Left lobe of liver (tissue), 2 donors: Measurements from ENCODE around the gene USP9Y. TPM values are rescaled to one million over a fixed set of nuclear protein-coding genes. Genes with fewer than 3 reads are reported as not detected.
"Not testable (repeated sequence)": the region's sequence is repeated elsewhere in the genome, so short reads cannot be mapped to it uniquely, and the experiment has no call there.

Experiments
- ATAC-seq: fragments of 200-7000 bp; cut with Tn5 transposase; one replicate; pipeline ENCODE4 v1.9.1; 2020; ENCODE audit warnings: mild to moderate bottlenecking, moderate library complexity
- DNase-seq: peaks from one replicate; pipeline ENCODE4 v3.0.0-alpha.2; 2020; ENCODE audit warnings: low spot score
- total RNA-seq: library from RNA; stranded (reverse); gene quantifications from one replicate; pipeline ENCODE4 v1.2.1, GENCODE V29; 2021
- donor health status: DM: no; HTN: no; CAD: no; lungs with moderate emphysema.
- donor health status: DM: no; HTN: yes; CAD: no.

Gene USP9Y, protein sequence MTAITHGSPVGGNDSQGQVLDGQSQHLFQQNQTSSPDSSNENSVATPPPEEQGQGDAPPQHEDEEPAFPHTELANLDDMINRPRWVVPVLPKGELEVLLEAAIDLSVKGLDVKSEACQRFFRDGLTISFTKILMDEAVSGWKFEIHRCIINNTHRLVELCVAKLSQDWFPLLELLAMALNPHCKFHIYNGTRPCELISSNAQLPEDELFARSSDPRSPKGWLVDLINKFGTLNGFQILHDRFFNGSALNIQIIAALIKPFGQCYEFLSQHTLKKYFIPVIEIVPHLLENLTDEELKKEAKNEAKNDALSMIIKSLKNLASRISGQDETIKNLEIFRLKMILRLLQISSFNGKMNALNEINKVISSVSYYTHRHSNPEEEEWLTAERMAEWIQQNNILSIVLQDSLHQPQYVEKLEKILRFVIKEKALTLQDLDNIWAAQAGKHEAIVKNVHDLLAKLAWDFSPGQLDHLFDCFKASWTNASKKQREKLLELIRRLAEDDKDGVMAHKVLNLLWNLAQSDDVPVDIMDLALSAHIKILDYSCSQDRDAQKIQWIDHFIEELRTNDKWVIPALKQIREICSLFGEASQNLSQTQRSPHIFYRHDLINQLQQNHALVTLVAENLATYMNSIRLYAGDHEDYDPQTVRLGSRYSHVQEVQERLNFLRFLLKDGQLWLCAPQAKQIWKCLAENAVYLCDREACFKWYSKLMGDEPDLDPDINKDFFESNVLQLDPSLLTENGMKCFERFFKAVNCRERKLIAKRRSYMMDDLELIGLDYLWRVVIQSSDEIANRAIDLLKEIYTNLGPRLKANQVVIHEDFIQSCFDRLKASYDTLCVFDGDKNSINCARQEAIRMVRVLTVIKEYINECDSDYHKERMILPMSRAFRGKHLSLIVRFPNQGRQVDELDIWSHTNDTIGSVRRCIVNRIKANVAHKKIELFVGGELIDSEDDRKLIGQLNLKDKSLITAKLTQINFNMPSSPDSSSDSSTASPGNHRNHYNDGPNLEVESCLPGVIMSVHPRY (N-terminal part only)
- total RNA-seq, result 4.0 TPM

DNA sequence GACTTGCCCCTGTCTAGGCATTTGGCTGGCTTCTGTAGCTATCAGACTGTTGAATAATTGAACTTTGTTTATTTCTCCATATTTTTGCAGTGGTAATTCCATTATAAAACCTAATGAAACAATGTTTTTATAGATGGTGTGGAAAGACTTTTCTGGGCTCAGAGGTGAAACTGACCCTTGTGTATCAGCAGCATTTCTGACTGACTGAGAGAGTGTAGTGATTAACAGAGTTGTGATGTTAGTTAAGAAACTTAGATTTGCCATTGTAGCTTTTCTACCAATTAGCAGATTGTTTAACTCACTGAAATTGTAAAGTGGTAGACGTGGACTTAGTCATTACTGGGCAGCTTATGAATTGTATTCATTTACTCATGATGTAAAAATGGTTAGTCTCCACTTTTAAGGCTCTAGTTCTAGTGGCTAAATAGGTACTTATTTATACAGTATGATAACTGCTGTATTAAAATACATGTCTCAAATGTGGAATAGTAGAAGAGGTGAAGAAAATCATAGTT lies at the start of gene USP9Y:
TSS of gene USP9Y (plus strand) at position 51 of the 515 bp plus-strand sequence. CDS start 8,217 bp downstream, outside the sequence.
- ATAC-seq (no peak), DNase-seq (no peak)

DNA sequence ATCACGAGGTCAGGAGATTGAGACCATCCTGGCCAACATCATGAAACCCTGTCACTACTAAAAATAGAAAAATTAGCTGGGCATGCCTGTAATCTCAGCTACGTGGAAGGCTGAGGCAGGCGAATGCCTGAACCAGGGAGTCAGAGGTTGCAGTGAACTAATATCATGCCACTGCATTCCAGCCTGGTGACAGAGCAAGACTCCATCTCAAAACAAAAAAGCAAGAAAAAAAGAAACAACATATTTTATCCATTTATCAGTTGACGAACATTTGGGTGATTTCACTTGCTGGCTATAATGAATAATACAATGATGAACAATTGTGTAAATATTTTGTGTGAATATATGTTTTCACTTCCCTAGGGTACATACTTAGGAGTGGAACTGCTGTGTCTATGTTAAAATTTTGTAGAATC lies 49.4 kb upstream of the USP9Y start:
- ATAC-seq, result no peak
- no peak for DNase-seq

DNA sequence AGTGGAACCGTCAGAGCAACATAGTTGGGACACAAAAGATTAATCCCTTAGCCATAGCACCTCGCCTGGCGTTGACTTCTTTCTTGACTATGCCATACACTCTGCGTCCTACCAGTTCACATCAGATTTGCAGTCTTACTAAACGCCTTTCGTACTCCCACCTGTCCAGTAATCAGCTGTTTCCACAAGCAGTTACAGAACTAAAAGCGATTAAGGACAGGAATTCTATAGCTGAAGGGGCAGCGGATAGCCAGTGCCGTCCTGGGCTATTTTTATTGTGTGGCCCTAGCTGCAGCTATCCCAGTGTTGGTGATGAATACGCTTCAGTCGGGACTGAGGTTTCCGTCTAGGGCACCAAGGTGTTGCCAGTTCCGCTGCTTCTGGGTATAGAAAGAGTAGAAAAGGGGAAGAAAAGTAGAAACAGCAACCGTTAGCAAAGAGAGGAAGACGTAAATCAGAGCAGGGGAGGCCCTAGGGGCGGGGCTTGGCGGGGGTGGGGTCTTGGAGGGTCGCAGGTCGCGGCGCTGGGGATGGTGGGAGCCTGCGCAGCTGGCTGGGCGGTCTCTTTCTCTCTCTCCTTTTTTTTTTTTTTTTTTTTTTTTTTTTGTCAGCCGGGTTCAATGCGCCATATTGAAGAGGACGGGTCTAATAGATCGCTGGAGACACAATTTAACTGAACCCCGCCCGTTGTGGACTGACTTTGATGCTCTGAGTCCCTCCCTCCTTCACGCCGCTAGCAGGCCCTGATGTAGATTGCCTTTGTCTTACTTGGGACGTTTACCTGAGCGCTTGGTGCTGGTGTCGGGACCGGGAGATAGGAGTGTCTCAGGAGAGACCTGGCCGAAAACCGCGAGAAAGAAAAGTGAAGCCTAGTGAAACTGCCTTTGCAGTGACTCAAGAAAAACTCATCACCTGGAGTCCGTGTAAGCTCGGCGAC lies 39.0 kb upstream of the USP9Y start:
- DNase-seq (peak; percentile 58), ATAC-seq (peak; percentile 90)

DNA sequence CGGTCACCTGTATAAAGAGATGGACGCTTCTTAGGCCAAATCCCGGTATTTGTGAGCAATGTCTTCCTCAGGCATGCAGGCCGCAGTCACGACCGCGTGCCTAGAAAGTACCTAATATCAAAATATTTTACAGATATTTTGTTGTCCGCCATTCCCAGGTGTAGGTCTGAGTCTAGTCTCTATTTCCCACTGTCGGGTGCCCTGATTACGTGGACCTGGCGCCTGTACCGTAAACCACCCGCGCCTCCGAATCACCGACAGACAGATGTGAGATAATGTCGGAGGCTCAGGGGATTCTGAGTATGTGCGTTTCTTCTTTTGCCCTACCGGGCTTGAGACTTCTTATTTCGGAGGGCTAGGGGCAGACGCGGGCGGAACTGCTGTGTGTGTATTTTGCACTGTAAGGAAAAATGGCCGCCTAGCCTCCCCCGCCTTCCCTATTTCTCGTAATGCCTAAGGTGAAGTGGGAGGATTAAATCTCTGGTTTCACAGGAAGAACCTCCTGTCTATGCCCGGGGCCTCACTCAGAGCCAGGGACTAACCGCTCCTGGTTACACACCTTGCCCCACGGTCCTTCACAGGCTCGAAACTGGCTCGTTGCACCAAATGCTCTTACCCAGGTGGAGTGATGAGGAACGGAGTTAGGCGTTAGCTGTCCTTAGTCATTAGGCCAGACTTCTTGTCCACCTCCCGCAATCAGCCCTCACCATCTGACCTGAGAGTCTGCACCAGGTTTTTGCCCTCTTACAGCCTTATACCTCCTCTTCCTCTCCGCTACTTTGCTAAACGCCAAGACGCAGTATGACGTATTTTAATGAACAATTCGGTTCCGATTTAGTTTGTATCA lies 38.1 kb upstream of the USP9Y start:
- DNase-seq (peak; percentile 43), ATAC-seq (peak; percentile 56)

DNA sequence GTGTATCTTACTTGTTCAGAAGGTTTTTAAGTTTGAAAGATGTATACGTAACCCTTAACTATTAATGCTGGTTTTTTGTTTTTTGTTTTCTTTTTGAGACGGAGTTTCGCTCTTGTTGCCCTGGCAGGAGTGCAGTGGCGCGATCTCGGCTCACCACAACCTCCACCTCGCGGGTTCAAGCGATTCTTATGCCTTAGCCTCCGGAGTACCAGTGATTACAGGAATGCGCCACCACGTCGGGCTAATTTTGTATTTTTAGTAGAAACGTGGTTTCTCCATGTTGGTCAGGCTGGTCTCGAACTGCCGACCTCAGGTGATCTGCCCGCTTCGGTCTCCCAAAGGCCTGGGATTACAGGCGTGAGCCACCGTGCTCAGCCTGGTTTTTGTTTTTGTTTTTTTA lies 37.2 kb upstream of the USP9Y start:
- not testable (repeated sequence) for DNase-seq, ATAC-seq

DNA sequence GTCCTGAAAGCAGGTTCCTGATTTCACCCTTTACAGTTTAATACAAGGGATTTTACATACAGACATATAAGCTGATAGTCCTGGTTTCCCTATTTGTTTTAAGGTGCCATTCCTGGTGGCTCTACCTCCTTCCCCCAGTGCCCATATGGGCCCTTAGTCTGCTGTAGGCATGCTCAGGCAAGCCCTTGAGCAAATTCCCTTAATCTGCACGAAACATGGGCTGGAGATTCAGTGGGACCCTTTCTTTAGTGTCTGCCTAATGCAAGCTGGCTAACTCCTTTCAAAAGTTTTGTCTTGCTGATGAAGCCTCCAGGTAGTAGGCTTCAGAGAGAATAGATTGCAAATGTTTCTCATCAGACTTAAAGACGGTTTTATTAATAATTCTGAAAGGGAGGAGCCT lies 22.9 kb upstream of the USP9Y start:
- ATAC-seq, result no peak
- DNase-seq, result no peak

DNA sequence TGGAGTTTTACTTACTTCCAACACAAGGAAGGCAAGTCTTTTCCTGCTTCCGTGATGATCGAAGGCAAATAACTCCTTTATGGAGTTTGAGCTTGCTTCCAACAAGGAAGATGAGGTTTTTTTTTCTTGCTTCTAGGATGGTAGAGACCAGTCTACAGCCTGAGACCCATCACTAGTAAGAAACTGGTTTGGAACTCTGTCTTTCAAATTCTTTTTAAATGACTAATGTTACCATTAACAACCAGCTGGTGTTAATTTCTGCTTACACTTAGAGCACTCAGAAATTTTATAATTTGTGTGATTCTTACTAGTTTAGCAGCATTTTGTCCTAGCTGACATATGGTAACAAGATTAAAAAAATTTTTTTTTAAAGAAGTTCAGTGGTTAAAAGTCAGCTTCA lies 19.5 kb upstream of the USP9Y start:
- no peak for DNase-seq
- no peak for ATAC-seq

DNA sequence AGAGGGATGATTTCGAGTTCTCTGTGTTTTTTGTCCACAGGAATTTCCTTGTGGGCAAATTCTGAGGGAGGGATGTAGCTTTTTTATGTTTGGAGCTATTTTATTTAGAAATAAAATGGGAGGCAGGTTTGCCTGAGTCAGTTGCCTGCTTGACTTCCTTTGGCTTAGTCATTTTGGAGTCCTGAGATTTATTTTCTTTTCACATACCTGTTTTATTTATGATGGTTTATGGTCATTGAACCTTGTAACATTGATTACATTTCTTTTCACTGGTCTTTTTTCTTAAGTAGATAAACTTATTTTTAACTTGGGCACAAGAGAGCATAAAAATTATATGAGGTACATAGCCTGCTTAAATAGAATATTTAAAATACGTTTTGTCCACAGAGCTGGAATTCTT lies 12.7 kb upstream of the USP9Y start:
- no peak for DNase-seq
- ATAC-seq, result no peak

DNA sequence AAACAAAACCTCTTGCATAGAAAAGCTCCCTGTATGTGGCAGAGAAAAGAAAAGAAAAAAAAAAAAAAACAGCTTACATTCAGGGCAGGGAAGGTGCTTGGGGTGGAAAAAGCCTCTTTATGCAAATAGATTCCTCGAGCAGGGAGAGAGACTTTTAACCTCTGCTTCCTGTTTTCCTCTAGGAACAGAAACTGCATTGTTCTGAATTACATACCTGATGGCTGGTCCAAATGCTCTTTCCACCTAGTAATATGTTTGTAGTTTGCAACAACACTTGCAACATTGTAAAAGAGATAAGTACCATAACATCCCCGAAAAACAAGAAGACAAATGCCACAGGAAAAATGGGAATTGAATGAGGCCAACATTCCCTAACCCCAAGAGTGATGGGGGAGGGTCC lies 944 bp upstream of the USP9Y start:
- ATAC-seq, result no peak
- DNase-seq, result no peak

DNA sequence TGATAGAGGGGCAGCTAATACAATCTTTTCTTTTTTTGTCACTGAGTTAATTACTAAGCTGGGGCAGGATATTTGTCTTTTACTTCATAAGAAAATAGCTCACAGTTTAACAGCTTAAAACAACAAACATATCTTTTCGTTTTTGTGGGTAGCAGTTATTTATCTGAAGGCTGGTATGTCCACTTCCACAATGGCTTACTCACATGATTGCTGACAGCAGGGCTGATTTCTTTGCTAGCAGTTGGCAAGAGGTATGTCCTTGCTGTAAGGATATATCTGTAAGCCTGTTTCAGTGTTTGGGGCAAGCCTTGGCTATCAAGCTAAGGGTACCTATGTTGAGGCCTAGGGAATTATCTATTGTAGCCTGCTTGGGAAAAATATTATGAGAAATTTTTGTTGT lies 1.1 kb downstream of the USP9Y start:
- DNase-seq, result no peak
- ATAC-seq, result no peak

DNA sequence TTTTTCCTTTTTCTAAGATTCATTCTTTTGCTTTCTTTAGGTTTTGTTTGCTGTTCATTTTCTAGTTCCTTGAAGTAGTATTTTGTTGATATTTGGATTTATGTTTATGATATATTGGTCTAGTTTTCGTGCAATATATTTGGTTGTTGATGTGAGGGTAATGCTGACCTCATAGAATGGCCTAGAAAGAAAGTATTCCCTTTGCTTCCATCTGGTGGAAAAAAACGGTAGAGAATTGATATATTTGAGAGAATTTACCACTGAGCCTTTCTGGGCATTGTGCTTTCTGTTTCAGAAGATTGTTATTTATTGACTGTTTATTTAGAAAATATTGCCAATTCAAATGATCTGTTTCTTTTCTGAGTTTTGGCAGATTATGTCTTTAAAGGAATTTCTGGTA lies 9.4 kb downstream of the USP9Y start:
- DNase-seq (no peak), ATAC-seq (no peak)

DNA sequence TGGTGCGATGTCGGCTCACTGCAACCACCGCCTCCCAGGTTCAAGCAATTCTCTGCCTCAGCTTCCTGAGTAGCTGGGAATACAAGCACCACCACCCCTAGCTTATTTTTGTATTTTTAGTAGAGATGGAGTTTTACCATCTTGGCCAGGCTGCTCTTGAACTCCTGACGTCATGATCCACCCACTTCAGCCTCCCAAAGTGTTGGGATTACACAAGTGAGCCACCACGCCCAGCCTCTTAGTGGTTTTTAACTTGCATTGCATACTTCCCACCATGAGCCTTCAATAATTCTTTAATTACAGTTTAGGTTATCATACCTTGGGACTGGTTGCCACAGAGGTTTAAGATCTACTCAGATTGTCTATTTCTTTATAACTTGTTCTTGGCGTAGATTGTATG lies 14.3 kb downstream of the USP9Y start:
- ATAC-seq, result no peak

DNA sequence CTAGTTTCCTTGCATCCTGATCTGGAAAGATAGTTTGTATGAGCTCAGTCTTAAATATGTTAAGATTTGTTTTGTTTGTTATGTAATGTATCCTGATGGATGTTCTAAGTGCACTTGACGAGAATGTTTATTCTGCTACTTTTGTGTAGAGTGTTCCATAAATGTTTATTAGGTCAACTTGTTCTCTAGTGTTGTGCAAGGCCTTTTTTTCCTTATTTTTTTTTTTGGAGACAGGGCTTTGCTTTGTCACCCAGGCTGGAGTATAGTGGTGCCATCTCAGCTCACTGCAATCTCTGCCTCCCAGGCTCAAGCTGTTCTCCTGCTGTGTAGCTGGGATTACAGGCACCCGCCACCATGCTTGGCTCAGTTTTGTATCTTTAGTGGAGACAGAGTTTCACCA lies 28.7 kb downstream of the USP9Y start:
- DNase-seq, result no peak
- no peak for ATAC-seq

More for the DNA sequence above, 14.3 kb downstream of the USP9Y start:
- DNase-seq, result no peak

DNA sequence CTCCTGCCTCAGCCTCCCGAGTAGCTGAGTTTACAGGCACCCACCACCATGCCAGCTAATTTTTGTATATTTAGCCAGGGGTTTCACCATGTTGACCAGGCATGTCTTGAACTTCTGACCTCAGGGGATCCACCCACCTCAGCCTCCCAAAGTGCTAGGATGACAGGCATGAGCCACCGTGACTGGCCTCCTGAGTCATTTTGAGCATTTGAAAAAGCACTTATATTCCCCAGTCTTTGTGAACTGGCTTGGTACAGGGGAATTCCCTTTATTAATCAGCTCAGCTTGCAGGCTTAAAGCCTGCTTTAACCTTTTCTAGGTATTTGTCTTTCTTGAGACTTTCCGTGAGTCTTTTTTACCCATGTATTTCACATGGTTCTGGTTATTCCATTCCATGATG lies 32.6 kb downstream of the USP9Y start:
- no peak for ATAC-seq
- no peak for DNase-seq

DNA sequence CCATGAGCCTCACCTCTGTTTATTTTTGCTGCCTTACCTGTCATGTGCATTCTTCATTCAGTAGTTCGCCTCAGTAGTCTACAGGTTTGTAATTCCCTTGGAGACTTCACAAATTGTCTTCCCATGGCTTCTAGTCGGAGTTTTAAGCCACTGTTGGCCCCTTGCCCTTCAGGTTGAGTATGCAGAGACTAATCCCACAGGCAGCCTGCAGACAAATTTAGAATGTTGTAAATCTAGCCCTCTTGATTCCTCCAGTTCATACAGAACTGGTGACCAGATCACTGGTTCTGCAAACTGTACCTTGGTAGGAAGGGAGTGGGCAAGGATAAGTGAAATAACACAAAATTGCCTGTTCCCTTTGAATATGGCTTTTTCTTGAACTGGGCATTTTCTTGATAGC lies 33.0 kb downstream of the USP9Y start:
- DNase-seq (no peak), ATAC-seq (no peak)

DNA sequence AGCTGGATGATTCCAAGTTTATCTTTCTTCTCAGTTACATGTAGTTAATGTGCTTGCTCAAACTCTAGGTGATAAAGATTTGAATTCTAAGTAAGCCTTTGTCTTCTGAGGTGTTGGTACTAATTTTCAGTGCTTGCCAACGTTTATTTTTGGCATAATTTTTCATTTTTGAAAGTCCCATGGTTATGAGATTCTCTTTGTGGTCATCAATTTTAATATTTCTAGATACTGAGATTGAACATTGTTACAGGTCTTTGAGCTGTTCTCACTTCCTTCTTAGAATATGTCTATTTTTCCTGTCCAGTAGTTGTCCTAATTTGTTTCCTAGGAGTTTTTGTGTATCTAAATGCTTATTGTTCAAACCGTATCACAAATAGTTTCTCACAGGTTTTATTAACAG lies 40.4 kb downstream of the USP9Y start:
- ATAC-seq (no peak), DNase-seq (no peak)

DNA sequence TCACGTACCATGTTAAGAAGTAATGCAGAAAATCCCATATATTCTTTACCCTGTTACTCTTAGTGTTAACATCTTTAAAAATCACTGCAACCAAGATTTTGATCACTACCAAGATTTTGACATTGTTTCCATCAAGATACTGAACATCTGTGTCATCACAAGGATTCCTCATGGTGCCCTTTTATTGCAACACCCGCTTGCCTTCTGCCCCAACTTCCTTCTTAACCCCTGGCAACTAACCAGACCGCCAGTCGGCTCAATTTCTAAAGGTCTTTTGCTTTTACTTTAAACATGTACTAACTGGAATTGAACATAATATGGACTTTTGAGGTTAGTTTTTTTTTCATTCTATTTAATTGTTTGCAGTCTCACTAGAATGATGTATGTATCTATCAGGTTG lies 41.7 kb downstream of the USP9Y start:
- DNase-seq (no peak), ATAC-seq (no peak)

DNA sequence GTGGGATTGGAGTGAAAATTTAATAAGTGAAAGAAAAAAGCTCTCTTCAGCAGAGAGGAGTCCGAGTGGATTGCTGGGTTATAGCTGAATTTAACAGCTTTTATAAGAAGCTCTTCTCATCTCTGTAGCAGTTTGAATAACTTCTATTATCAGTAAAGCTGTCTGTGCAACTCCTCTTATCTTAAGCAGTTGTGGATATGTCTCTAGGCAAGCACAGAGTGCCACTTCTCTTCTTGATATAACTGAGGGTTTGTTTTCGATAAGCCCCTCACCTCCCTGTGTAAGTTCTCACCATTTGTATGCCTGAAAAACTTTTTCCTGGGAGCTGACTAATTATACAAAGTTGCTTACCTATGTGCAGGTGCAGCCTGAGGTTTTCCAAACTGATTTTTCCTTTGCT lies 43.1 kb downstream of the USP9Y start:
- no peak for ATAC-seq
- no peak for DNase-seq

DNA sequence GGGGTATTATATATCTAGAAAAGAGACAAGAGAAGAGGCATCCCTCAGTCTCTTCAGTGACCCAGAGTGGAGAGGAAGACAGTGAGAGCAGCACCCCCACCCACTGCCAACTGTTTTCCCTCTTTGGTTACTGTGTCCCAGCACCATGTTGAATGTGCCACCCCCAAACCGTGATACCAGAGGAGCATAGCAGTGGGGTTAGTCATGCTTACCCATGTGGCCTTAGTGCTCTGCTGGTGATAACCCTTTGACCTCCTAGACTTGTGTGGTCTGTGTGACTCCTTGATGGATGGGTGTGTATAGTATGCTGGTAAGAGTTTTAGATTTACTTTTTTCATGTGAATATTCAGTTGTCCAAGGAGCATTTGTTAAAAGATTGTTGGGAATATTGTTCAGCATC lies 48.3 kb downstream of the USP9Y start:
- ATAC-seq (no peak), DNase-seq (no peak)

DNA sequence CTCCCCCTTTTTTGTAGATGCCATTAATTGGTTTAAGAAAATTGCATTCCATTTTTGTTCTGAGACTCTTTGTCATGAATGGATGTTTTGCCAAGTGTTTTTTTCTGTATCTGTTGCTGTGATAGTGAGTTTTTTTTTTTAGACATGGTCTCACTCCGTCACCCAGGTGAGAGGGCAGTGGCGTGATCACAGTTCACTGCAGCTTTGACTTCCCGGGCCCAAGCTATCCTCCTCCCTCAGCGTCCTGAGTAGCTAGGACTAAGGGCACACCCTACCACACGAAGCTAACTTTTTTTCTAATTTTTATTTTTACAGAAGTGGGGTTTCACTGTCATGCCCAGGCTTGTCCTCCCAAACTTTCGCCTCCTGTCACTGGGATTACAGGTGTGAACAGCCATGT lies 51.8 kb downstream of the USP9Y start:
- ATAC-seq (no peak), DNase-seq (no peak)
